Measurements from ENCODE around the gene ATP10A.
A peak's percentile ranks its signal among the peaks of the same experiment; 100 is the strongest.
"Not testable (repeated sequence)": the region's sequence is repeated elsewhere in the genome, so short reads cannot be mapped to it uniquely, and the experiment has no call there.

The ATP10A gene

DNA sequence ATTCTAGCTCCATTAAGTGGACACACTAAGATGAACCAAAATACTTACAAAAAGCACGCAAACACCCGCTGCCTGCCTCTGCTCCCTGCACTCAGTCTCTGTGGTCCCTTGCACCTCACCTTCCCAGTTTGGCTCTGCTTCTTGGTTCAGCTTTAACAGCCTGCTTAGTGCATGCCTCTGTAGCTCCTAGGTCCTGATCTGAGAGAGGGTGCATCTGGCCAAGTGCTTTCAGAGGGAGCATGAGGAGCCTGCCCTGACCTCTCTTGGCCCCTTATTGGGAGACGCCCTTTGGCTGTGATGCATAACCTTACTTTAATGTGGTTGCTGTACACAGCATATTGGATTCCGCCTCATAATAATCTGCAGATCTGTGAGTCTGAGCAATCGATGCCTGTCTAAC lies 21.2 kb upstream of the ATP10A start:
- no peak overlapping the region for H3K4me3 ChIP-seq (replicated peaks; ENCODE audit: low read depth, low read length)
- DNase-seq (ENCODE audit: low read depth): no peak
- TF ChIP-seq, protein P1, sequence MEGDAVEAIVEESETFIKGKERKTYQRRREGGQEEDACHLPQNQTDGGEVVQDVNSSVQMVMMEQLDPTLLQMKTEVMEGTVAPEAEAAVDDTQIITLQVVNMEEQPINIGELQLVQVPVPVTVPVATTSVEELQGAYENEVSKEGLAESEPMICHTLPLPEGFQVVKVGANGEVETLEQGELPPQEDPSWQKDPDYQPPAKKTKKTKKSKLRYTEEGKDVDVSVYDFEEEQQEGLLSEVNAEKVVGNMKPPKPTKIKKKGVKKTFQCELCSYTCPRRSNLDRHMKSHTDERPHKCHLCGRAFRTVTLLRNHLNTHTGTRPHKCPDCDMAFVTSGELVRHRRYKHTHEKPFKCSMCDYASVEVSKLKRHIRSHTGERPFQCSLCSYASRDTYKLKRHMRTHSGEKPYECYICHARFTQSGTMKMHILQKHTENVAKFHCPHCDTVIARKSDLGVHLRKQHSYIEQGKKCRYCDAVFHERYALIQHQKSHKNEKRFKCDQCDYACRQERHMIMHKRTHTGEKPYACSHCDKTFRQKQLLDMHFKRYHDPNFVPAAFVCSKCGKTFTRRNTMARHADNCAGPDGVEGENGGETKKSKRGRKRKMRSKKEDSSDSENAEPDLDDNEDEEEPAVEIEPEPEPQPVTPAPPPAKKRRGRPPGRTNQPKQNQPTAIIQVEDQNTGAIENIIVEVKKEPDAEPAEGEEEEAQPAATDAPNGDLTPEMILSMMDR (IDR thresholded peaks at IDR 0.05; ENCODE audit: low read length, missing control alignments): no peak

DNA sequence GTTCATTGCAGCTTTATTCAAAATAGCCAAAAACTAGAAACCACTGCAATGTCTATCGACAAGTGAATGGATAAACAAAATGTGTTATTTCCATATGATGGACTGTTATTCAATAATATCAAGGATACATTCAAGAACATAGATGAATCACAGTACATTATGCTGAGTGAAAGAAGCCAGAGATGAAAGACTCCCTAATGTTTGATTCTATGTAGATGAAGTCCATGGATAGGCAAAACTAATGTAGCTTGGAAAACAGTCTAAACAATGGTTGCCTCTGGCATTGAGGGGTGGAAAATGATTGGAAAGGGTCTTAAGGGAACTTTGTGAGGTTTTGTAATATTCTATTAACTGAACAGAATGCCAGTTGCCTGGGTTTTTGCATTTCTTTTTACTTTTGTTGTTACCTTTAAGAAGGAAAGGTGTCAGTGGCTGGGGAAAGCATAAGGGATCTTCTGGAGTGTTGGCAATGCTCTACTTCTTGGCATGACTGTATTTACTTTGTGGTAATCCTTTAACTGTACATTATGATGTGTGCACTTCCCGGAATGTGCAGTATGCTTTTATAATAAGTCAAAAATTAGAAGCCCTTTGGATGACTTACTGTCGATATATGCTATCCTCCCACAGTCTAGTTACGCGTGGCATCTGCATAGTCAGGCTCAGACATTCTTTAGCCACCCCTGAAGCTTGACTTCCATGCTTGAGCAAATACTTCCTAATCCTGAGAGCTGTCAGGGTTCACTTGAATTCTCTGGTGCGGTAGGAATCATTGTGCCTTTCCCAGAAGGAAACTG lies 20.5 kb upstream of the ATP10A start:
- DNase-seq (ENCODE audit: low read depth): peak; percentile 80
- TF ChIP-seq, protein P1 (IDR thresholded peaks at IDR 0.05; ENCODE audit: low read length, missing control alignments): no peak
- no peak overlapping the region for H3K4me3 ChIP-seq (replicated peaks; ENCODE audit: low read depth, low read length)

DNA sequence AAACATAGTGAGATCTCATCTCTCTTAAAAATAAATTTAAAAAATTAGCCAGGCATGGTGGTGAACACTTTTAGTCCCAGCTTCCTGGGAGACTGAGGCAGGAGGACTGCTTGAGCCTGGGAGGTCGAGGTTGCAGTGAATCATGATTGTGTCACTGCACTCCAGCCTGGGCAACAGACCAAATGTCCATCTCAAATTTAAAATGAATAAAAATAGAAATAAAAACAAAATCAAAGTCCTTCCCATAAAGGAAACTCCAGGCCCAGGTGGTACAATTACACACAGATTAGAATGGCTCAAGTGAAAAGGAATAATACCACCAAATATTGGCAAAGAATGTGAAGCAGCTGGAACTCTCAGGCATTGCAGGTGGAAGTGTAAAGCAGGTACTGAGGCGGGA lies 19.3 kb upstream of the ATP10A start:
- TF ChIP-seq, protein P1 (IDR thresholded peaks at IDR 0.05; ENCODE audit: low read length, missing control alignments): no peak
- no peak for DNase-seq (ENCODE audit: low read depth)
- H3K4me3 ChIP-seq (replicated peaks; ENCODE audit: low read depth, low read length): no peak overlapping the region

DNA sequence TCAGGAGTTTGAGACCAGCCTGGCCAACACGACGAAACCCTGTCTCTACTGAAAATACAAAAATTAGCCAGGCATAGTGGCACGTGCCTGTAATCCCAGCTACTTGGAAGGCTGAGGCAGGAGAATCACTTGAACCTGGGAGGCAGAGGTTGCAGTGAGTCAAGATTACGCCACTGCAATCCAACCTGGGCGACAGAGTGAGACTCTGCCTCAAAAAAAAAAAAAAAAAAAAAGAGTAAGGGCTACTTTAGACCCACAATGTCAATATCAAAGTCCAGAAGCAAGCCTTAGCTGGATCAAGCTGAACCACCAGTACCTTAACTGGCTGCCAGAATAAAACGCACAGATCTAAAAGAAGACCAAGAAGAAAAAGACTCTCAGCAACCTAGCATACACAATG lies 17.8 kb upstream of the ATP10A start:
- not testable (repeated sequence) for DNase-seq (ENCODE audit: low read depth); H3K4me3 ChIP-seq (replicated peaks; ENCODE audit: low read depth, low read length)

DNA sequence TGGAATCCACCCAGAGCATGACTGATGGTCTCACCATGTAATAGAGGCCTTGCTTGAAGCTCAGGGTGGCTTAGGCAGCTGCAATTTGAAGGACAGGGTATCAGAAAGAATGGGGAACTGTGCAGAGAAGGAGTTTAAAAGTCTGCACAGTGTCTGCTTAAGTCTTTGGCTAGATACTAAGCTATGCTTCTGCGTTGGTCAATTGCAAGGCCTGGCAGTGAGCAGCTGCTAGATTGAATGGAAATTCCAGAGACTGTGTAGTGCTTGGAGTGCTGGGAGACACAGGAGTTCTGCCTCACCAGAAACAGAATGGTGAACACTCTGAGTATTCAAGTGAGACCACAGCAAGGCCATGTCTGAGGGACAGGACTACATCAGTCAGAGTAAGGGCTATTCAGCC lies 17.3 kb upstream of the ATP10A start:
- H3K4me3 ChIP-seq (replicated peaks; ENCODE audit: low read depth, low read length): no peak overlapping the region
- TF ChIP-seq, protein P1 (IDR thresholded peaks at IDR 0.05; ENCODE audit: low read length, missing control alignments): no peak
- DNase-seq (ENCODE audit: low read depth): no peak

DNA sequence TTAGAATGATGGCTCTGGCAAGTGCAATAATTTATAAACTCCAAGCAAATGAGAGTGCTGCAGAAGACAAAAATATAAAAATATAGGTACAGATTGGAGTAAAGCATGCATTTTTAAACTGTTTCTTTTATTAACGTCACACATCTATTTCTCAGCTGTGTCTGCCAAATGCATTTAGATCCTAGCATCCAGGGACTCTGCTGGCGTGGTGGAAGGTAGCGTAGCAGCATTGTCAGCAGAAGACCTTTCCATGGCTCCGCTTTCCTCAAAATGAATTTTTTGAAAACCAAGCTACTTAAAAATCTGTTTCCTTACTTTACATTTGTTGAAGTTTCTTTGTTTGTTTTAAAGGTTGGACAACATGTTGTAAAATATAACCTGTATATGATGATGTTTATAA lies 16.3 kb upstream of the ATP10A start:
- no peak overlapping the region for H3K4me3 ChIP-seq (replicated peaks; ENCODE audit: low read depth, low read length)
- no peak for DNase-seq (ENCODE audit: low read depth)
- TF ChIP-seq, protein P1 (IDR thresholded peaks at IDR 0.05; ENCODE audit: low read length, missing control alignments): no peak

DNA sequence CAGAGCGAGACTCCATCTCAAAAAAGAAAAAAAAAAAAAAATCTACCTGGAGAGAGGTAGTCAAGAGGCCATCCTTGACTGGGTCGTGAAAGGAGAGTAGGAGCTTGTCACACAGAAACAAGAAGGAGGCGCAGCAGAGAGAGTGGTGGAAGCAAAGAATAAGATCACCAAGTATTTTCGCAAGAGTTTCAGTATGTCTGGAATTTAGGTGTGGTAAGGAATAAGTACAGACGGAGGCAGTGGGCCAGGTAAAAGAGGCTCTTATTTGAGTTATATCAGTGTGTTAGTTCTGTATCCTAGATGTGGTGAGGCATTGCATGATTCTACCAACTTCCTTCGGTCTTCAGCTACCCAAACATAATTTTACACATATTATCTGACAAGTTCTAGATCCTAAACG lies 14.6 kb upstream of the ATP10A start:
- no peak overlapping the region for H3K4me3 ChIP-seq (replicated peaks; ENCODE audit: low read depth, low read length)
- TF ChIP-seq, protein P1 (IDR thresholded peaks at IDR 0.05; ENCODE audit: low read length, missing control alignments): no peak
- no peak for DNase-seq (ENCODE audit: low read depth)

All from fibroblast of pulmonary artery (primary cell).